Amniotic stem cell (primary cell): ENCODE measurements around the gene SBSN.

ENCODE experiments used
- DNase-seq: peaks from one replicate; lab custom pipeline; 2025; lab: John Stamatoyannopoulos, UW

Gene SBSN

DNA sequence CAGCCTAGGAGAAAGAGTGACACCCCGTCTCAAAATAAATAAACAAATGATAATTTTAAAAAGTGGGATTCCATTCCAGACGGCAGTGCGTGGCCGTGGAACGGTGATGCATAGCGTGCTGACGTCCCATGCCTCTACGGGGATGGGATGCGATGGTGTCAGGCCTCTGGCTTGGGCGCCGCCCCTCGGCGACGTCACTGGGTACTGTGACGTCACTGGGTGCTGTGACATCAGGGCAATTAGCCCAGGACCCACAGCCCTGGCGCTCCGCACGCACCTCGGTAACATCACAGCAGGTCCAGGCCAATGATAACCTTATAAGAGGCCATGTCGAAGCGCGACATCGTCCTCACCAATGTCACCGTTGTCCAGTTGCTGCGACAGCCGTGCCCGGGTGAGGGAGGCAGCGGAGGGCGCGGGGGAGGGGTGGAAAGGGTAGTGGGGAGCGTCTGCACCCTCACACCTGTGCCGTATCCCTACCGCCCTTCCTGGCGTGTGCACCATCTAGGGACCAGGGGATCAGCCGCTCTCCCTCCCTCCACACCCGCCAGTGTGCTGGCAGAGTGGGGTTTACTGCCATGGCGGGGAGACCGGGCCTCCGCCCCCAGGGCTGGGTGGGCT lies 5.2 kb upstream of the SBSN start, which contains the start of gene GAPDHS:
TSS of gene GAPDHS (plus strand) at position 256 of the 621 bp plus-strand sequence. CDS start at position 328, 72 bp downstream.
- no peak for DNase-seq

DNA sequence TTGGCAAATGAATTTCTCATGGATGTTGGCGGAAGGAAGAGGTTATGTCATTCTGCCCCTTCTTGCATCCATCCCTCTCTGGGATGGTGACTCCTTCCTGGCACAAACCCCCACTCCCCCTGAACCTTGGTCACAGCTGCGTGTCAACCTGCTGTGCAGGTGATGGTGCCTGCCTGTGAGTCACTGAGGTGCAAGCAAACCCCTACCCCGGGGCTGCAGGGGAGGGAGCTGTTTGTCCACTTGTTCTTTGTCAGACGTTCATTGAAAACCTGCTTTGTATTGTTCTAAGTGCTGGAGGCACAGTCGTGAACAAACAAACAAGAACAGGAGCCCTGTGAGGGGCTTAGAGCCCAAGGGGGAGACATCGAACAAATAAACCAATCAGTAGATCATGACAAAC lies 3.2 kb upstream of the SBSN start:
- no peak for DNase-seq

DNA sequence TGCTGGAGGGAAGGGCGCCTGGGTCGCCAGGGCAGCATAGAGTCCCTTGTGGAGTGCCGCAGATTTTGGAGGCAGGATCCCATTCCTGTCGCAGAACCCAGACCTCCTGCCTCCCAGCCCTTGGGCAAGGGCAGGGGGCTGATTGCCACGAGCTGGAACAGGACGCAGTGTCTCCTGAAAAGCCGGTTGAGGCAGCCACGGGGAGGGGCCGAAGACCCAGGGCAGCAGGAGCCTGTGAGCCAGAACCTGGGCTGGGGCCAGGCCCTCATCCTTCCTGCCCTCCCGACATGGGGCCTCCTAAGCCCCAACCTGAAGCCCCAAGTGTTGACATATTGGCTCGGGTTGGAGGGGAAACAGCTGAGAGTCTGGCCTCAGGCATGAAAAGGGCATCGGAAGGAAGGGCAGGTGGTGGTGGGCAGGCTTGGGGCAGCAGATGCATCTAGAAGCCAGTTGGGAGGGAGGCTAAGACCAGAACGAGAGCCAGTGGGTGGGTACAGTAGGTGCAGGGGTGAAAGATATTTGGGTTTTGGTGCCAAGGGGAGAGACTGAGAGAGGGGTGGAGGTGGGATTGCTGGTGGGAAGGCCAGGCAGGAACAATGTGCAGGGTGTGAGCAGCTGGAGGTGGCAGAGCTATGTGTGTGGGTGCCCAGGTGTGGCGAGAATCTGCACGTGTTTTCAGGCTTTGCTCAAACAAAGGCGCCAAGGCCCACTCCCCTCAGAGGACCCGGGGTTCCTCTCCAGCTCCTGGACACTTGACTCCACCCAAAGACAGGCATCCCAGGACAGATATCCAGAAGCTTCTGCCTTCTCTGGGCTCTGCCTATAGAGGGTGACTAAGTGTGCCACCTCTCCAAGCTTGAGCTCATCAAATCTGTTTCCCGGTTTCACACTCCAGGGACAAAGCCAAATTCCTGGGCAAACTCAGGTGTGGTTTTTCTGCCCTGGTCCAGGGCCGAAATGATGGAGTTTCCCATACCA lies 1.4 kb upstream of the SBSN start:
- DNase-seq: no peak

DNA sequence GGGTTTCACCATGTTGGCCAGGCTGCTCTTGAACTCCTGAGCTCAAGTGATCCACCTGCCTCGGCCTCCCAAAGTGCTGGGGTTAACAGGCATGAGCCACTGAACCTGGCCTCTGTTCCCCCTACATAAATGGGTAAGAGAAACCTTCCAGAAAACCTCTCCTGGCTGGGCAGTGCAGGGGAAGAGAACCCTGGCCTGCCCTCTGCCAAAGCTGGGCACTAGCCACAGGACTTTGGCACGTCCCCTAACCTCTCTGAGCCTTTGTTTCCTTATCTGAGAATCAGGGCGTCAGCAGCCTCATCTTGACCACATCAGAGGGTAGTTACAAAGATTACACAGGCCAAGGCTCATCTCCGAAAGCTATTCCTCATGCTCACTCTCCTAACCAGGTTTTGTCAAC lies 2.2 kb downstream of the SBSN start:
- DNase-seq: no peak

DNA sequence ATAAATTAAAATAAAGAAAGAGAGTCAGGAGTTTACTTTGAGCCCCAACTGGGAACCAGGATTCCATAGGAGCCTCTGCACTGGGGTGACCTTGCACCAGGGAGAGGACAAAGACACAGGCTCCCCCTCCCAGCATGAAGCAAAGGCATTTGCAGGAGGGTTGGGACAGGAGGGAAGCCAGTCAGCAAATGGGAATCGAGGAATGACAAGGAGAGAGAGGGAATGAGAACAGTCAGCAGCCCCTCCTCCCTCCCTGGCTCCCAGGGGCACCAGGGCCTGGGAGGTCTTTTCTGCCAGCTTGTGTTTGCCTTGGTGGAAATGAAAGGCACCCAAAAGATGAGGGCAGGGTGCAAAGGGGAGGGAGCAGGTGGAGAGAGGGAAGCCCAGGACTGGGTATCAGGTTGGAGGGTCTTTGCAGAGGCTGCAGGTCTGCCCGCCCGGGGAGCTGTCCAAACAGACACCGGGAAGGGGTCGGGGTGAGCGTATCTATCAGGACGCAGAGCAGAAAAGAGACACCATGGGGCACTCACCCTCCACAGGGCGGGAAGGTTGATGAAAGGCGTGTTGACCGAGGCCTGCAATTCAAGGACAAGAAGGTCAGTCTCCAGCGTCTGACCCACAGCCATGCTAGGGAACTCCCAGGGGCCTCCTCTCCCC lies 3.8 kb downstream of the SBSN start:
- DNase-seq: no peak

DNA sequence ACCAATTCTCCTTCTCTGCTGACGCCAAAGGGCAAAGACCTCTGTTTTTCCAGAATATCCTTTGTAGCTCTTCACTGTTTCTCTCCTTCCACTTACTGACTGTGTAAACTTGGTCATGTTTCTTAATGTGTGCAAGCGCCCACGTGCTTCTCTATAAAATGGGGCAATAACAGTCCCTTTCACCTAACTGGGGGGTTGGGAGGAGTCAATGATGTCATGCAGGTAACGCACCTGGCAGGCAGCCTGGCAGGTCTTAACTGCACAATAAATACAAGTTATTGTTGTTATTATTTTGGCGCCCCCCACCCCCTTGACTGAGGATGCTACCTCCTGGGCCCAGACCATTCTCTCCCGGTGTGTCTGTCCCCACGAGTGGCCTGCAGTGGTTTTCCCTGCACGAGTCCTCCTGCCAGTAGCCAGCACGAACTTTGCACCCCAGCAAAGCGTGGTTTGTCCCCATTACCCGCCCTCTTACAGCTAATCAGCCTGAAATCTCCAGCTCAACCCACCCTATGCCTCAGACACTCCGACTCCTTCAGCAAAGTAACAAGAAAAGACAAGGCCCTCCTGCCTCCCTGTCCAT lies 5.3 kb downstream of the SBSN start:
- DNase-seq: no peak

DNA sequence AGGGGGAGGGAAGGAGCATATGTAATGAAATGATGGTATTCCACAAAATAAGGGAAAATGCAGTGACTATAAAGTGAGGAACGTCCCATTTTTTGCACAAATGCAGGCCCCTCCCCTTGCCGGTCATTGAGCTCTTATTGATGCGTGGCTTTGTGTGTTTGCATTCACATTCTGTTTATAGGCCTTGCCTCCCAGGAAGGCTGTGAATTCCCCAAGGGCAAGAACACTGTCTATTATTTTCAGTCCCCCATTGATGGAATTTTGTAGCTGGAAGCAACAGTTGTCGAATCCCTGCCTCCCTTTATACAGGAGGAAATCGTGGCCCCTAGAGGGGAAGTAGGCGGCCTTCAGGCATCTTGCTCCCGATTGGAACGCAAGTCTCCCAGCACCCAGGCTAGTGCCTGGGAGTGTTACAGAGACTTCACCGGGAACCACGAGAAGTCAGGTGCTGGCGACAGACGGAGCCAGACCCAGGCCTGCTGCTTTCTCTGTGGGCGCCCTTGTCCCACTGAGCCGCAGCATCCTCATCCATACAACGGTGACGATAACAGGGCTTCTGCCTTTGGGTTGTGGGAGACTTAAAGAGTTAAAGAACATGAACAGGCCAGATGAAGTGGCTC lies 6.9 kb downstream of the SBSN start:
- DNase-seq: no peak

DNA sequence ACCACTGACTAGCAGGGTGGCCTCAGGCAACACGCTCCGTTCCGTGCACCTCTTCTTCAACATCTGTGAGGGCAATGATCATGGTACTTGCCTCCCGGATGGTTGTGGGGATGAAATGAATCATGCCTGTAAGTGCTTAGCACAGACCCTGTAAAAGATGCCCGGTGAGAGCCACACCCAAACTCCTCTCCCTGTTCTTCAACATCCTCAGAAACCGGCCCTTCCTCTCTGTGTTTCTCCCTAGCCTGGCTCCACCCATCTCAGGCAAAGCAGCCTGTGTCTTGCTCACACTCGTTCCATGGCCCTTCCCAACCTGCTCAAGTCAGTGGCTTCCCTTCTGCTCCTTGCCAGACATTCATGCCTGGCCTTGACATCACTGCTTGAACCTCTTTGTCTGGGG lies 8.8 kb downstream of the SBSN start:
- no peak for DNase-seq

DNA sequence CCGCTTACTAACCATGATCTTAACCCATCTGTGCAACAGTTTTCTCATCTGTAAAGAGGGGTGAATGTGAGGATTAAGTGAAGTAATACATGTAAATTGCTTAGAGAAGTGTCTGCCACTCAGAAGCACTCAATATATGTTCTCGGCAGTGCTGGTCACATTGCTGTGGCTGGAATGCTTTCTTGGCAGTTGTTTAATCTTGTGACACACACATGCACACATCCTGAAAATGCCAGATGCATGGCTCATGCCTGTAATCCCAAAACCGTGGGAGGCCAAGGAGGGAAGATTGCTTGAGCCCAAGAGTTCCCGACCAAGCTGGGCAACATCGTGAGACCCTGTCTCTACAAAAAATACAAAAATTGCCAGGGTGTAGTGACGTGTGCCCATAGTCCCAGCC lies 9.8 kb downstream of the SBSN start:
- peak; percentile 61 for DNase-seq

DNA sequence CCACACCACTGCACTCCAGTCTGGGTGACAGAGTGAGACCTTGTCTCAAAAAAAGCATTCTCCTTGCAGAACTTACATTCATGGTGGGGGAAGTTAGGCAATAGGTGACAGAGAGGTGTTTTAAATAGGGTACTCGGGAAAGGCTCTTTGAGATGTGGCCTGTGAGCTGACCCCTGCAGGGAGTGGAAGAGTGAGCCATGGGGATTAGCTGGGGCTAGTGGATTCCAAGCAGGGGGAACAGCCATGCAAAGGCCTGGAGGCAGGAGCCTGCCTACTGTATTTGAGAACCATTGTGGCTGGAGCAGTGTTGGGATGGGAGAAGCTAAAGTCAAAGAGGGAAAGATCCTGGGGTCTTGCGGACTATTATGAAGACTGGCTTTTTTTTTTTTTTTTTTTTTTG lies 10.8 kb downstream of the SBSN start:
- DNase-seq: no peak

DNA sequence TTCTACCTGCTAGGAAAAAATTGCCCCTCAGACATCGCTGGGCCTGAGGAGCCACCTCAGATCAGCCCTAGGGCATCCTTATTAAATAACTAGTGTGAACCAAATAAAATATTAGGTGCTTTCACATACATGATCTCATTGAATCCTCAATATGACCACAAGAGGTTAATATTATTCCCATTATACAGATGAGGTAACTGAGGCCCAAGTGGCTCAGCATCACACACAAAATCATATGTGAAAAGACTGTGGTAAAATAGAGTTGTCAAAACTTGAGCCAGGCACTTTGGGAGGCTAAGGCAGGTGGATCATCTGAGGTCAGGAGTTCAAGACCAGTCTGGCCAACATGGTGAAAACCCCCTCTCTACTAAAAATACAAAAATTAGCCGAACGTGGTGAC lies 11.8 kb downstream of the SBSN start:
- DNase-seq: no peak

DNA sequence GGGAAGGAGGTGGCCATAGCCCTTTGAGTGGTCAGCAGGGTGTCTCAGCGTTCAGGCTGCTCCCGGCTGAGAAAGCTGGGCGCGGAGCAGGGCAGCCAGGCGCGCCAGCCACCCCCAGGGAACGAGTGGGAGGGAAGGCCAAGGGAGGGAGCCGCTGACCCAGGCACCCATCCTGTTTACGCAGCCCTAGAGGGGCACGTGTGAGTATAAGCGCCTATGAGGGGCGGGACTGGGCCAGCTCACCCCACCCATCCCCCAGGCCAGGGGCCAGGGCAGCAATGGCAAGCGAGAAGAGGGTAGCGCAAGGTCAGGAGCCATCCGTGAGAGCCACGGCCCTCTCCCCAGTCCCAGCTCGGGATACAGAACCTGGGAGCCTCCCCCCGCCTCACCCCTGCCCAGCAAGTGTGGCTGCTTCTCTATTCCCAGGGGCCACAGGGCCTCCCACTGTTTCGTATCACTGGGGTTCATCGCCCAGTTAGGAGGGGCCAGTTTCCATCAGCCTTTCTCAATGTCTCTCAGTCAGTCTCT lies 13.8 kb downstream of the SBSN start:
- DNase-seq: no peak

DNA sequence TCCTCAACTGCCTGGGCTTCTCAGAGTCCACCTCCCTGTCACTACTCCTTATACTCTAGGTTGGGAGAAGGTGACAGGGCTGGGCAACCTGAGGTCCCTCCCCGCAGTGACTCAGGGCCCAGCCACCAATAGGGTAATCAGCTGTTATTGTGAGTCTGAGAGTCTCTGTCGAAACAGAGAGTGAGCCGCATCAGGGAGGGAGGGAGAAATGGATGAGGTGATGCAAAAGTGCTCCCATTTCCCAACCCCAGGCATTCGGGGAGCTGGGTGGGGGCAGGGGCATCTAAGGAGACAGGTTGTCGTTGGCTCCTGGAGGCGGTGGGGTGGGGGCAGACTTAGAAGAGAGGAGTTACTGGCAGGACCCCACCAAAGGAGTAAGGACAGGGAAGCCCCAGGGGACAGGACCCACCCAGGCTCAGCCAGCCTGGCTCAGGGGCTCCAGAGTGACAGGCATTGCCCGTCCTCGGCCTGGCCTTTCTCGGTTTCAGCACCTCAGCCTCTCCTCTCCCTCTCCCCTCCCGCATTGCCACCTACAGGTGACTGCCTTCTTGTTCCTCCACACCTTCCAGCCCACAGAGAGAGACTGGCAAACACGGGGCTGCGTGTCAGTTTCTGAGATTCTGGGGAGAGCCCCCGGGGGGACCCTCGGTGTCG lies 14.4 kb downstream of the SBSN start, which contains the start of gene DMKN:
TSS of gene DMKN (minus strand) at position 22 of the 654 bp plus-strand sequence. CDS start 174 bp downstream, outside the sequence.
- DNase-seq: no peak

DNA sequence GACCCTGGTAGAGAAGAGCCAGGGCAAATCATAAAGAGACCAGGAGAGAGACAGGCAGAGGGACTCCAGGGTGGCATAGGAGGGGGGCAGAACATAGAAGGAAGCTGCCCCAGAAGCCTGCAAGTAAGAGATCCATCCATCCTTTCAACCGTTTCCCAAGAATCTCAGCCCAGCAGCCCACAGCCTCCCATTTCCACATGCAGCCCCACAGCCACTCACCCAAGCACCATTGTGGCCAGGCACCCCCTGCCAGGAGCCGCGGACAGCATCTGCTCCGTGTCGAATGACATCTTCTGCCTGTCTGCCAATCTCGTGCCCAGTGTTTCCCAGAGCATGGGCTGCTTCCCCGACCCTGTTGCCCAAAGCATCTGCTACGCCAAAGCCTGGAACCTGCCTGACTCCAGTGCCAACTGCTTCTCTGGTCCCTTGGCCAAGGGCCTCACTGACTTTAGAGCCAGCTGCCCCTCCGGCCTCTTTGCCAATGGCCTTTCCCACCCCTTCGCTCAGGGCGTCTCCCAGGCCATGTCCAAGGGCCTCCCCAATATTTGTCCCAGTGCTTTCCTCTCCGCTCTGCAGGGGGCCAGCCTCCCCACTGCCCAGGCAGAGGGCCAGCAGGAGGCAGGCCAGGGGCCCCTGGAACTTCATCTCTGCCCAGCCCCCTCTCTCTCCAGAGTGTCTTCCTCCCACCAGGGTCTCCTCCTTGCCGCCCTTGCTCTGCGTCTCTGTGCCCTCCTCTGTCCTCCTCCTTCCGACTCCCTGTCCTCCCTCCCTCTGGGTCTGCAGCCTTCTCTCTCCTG lies 15.1 kb downstream of the SBSN start:
- DNase-seq: no peak

DNA sequence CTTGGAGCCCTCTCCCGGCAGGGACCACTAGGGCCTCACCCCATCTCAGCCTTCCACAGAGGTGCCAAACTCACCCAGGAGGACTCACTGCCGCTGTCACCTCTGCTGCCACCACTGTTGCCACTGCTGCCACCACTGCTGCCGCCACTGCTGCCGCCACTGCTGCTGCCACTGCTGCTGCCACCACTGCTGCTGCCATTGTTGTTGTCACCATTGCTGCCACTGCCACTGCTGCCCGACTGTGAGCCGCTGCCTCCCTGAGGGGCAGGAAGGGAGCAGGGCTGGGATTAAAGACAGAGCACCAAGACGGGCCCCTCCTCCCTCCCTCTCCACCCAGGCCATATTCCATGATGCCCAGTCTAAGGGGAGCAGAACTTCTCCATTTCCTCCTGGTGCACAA lies 16.8 kb downstream of the SBSN start:
- no peak for DNase-seq

DNA sequence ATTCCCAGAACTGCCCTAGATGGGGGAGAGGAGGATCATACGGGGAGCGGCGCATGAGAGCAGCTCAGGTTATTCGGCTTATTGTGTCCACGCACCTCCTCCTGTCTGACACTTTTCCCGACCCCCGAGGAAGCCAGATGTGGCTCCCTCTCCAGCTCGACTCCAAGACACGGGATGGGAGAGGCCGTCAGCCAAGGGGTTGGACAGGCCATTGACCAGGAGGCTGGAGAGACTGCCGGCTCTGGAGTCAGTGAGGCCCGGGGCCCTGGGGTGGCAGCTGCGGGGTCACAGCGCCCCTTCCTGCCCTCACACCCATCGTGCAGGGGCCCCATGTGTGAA lies 17.5 kb downstream of the SBSN start:
- no peak for DNase-seq

DNA sequence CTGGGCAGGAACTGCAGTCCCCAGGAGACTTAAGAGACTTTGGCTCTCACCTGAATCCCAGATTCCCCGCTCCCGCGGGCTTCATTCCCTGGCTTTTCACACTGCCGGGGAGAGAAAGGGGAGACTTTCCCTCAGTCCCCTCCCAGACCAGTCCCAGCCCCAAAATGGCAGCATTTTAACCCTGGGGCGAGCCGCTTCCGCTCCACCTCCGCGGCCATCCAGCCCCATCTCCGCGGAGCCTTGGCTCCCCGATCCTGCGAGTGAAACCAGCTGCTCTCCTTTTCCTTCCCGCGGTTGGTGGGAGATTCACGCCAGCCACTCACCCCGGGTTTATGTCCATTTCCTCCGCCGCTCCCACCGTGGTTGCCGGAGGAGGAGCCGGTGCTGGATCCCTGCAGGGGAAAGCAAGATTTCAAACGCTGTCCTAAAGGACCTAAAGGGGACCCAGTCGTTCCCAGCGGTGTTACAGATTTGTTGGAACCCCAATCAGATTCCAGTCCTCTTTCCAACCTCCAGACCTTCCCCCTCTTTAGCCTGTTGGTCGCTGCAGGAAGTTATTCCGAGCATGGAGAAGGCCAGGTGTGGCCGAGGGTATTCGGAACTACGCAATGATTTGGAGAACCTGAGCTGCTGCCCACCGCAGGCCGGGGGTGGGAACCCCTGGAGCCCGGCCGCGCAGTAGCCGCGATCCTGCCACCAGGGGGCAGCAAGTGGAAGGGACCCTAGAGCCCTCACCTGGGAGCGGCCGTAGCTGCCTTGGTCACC lies 18.1 kb downstream of the SBSN start:
- no peak for DNase-seq

DNA sequence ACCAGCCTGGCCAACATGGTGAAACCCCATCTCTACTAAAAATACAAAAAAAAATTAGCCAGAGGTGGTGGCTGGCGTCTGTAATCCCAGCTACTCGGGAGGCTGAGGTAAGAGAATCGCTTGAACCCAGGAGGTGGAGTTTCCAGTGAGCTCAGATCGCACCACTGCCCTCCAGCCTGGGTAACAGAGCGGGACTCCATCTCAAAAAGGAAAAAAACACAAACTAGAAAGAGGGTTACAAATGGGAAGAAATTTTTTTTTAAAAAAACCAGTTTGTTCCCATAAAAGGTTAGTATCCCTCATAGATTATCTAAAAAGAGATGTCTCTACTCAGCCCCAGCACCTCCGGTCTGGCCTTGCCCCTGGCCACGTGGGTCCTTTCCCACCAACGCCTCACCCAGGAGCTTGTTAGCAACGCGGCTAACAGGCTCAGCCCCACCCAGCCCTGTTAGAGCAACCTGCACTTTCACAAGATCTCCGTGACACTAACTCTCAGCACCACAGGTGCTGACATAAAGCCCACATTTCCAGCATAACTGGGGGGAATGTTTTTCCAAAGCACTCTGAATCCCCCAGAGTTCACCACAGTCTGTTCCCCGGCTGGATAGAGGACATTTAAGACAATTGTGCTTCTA lies 19.0 kb downstream of the SBSN start:
- DNase-seq: no peak

DNA sequence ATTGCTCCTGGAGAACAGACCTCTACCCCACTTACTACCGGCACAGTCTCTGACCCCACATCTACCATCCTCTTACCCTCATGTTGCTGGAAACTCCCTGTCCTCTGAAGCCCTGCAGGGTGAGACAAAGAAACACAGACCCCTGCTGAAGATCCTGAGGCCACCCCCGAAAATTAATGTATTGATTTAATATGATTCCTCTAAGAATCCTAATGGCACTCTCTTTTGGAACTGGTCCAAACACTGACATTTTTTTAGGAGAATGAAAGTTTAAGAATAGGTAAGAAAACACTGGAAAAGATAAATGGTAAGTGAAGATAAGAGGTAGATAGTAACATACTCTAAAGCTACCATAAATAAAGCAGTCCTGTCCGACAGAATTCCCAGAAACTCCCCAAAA lies 20.0 kb downstream of the SBSN start:
- DNase-seq: no peak
